Measurements from ENCODE around the gene TSKS. TPM values are rescaled to one million over a fixed set of nuclear protein-coding genes. Genes with fewer than 3 reads are reported as not detected.

TSKS gene
- total and polyA plus RNA-seq, 2 donors (not counting 3 experiments of a cell fraction or from before 2014, with no cell fraction given), result 0.03 TPM; not detected in 1

- intact Hi-C loops (cut with micrococcal nuclease), result loop anchor here (1.0 to 2.0 kb wide), 9 partner anchors 42 to 127 kb away; partner anchors contain the start of genes AKT1S1, CPT1C, FUZ and PNKP
- no peaks in the 10 kb centered on the region for H3K9me3 ChIP-seq (replicated peaks; ENCODE audit: control insufficient read depth, insufficient read depth, low read length)
- TF ChIP-seq POLR2A (IDR thresholded peaks at IDR 0.05; ENCODE audit: low read depth, low read length), result peak; percentile 45
- TF ChIP-seq MAX (IDR thresholded peaks at IDR 0.05; ENCODE audit: insufficient read depth, insufficient read length), result no peak
- peak; percentile 44 for TF ChIP-seq POLR2AphosphoS5 (IDR thresholded peaks at IDR 0.05; ENCODE audit: insufficient read depth, low read depth, low read length)
- H3K9me1 ChIP-seq (replicated peaks; ENCODE audit: control insufficient read depth, extremely low read depth, insufficient read depth, low read length), result no peaks in the 10 kb centered on the region
- peak within 1 kb of the TSS; percentile 62 for H3K27ac ChIP-seq (ENCODE audit: insufficient read depth, low read depth, low read length)
- H3K79me2 ChIP-seq (ENCODE audit: control insufficient read depth, insufficient read depth, low read length), result peaks cover 36% of the 10 kb centered on the region
- H3K9ac ChIP-seq (replicated peaks; ENCODE audit: extremely low read depth, insufficient read depth, low read length), result peak within 1 kb of the TSS; percentile 93
- H3K4me2 ChIP-seq (ENCODE audit: insufficient read depth, low read length), result peak within 1 kb of the TSS; percentile 93
- FAIRE-seq (no peak), DNase-seq (ENCODE audit: low read depth, low spot score) (no peak)
- peak within 1 kb of the TSS; percentile 94 to 99 (median 97) for H3K4me3 ChIP-seq (replicated peaks in 1 of 3; ENCODE audit: insufficient read depth in 1 of 3, low read depth in 1 of 3, low read length in 3 of 3)
- BruUV-seq (replicated peaks), result no TSS peak
- H3K4me1 ChIP-seq (ENCODE audit: control insufficient read depth, extremely low read depth, insufficient read depth, low read length), result peaks cover 12% of the 10 kb centered on the region
- POLR2A ChIA-PET, result interaction anchor here (0.6 to 1.1 kb wide), 3 partner anchors 34 to 127 kb away, joined by 3 to 5 read pairs (median 3); partner anchors contain the start of gene RRAS
- H3K36me3 ChIP-seq (ENCODE audit: control insufficient read depth in 2 of 2, extremely low read depth in 1 of 2, insufficient read depth in 2 of 2, low read length in 2 of 2), result no peaks in the 10 kb centered on the region
- dilution Hi-C loops (cut with MboI; ENCODE audit: extremely low pct_ligation_motif_present, low sequenced_read_pairs), result no loop called here
- no peaks in the 10 kb centered on the region for H4K20me1 ChIP-seq (replicated peaks; ENCODE audit: control insufficient read depth, extremely low read depth, insufficient read depth, low read length)
- H3K27me3 ChIP-seq (ENCODE audit: control insufficient read depth in 2 of 2, insufficient read depth in 2 of 2, low read length in 2 of 2), result no peaks in the 10 kb centered on the region
- peak within 1 kb of the TSS; percentile 83 for H2AFZ ChIP-seq (ENCODE audit: low read depth, low read length)
- CTCF ChIA-PET, result interaction anchor here (0.9 to 1.0 kb wide), 3 partner anchors 12 to 49 kb away, joined by 3 to 4 read pairs (median 3); no protein-coding TSS in a partner anchor
Measured at GRCh38 chr19:49766930-49767299, 3.8 kb upstream of the TSKS start, which contains the start of gene AP2A1. Gene AP2A1 (plus strand): TSS chr19:49767001. CDS start chr19:49767134, 133 bp downstream.

GRCh38 chr19:49766007-49766929 lies 3.2 kb upstream of the TSKS start:
- Histone ChIP-seq H3K9ac (replicated peaks; ENCODE audit: extremely low read depth, insufficient read depth, low read length) (peak overlapping the region; percentile 40), H3K36me3 (ENCODE audit: control insufficient read depth in 2 of 2, extremely low read depth in 1 of 2, insufficient read depth in 2 of 2, low read length in 2 of 2) (no peaks in the 10 kb centered on the region), H3K4me3 (replicated peaks in 1 of 3; ENCODE audit: insufficient read depth in 1 of 3, low read depth in 1 of 3, low read length in 3 of 3) (peak overlapping the region in 2 of 3 experiments; percentile 49 to 97), H3K27ac (ENCODE audit: insufficient read depth, low read depth, low read length) (peak overlapping the region; percentile 41), H3K4me2 (ENCODE audit: insufficient read depth, low read length) (peak overlapping the region; percentile 56), H4K20me1 (replicated peaks; ENCODE audit: control insufficient read depth, extremely low read depth, insufficient read depth, low read length) (no peaks in the 10 kb centered on the region), H3K9me3 (replicated peaks; ENCODE audit: control insufficient read depth, insufficient read depth, low read length) (no peaks in the 10 kb centered on the region), H2AFZ (ENCODE audit: low read depth, low read length) (peak overlapping the region; percentile 80), H3K79me2 (ENCODE audit: control insufficient read depth, insufficient read depth, low read length) (peaks cover 35% of the 10 kb centered on the region), H3K4me1 (ENCODE audit: control insufficient read depth, extremely low read depth, insufficient read depth, low read length) (peaks cover 12% of the 10 kb centered on the region), H3K27me3 (ENCODE audit: control insufficient read depth in 2 of 2, insufficient read depth in 2 of 2, low read length in 2 of 2) (no peaks in the 10 kb centered on the region), H3K9me1 (replicated peaks; ENCODE audit: control insufficient read depth, extremely low read depth, insufficient read depth, low read length) (no peaks in the 10 kb centered on the region)
- peak; percentile 100 for DNase-seq (ENCODE audit: low read depth, low spot score)
- intact Hi-C loops (cut with micrococcal nuclease), result loop anchor here (1.0 to 2.0 kb wide), 9 partner anchors 43 to 126 kb away; partner anchors contain the start of genes AKT1S1, CPT1C, FUZ and PNKP
- dilution Hi-C loops (cut with MboI; ENCODE audit: extremely low pct_ligation_motif_present, low sequenced_read_pairs), result no loop called here
- ChIA-PET CTCF (interaction anchor here (0.9 to 1.0 kb wide), 3 partner anchors 13 to 49 kb away, joined by 3 to 4 read pairs (median 3); no protein-coding TSS in a partner anchor), POLR2A (interaction anchor here (0.6 to 1.1 kb wide), 3 partner anchors 34 to 126 kb away, joined by 3 to 5 read pairs (median 3); partner anchors contain the start of gene RRAS)
- peak; percentile 100 for FAIRE-seq
- BruUV-seq (replicated peaks), result TSS peak; percentile 96
- TF ChIP-seq POLR2A (IDR thresholded peaks at IDR 0.05; ENCODE audit: low read depth, low read length) (peak; percentile 72), POLR2AphosphoS5 (IDR thresholded peaks at IDR 0.05; ENCODE audit: insufficient read depth, low read depth, low read length) (peak; percentile 73), FOS (IDR thresholded peaks at IDR 0.05; ENCODE audit: borderline replicate concordance, insufficient read depth, low read length) (no peak)

All from endothelial cell of umbilical vein (primary cell).